SK-N-SH treated with all-trans-retinoic acid at 6 μM for 48 hours (cell line): ENCODE results near the gene CYP27B1.

ENCODE experiments used
- ATAC-seq: fragments of 200-7000 bp; cut with Tn5 transposase; 3 replicates; pipeline ENCODE4 v1.9.1; 2020; ENCODE audit warnings: mild to moderate bottlenecking, moderate library complexity
- ARNTL ChIP-seq: fragments of 450-650 bp; formaldehyde crosslinking; IDR thresholded peaks from 2 replicates; pipeline ENCODE4 v1.5.0; 2020; ENCODE audit warnings: low read depth, mild to moderate bottlenecking, moderate library complexity, borderline replicate concordance
- BACH2 ChIP-seq: fragments of 250-450 bp; sonication (Bioruptor Pico); IDR thresholded peaks from 2 replicates; pipeline ENCODE4 v1.9.0; 2021; ENCODE audit warnings: mild to moderate bottlenecking, borderline replicate concordance
- GLIS3 ChIP-seq: fragments of 250-450 bp; sonication (Bioruptor Pico); IDR thresholded peaks from 2 replicates; pipeline ENCODE4 v1.5.0; 2020; ENCODE audit warnings: mild to moderate bottlenecking, moderate library complexity
- ISL1 ChIP-seq: fragments of 250-450 bp; sonication (Bioruptor Pico); IDR thresholded peaks from 2 replicates; pipeline ENCODE4 v2.1.2; 2022; ENCODE audit warnings: mild to moderate bottlenecking, moderate library complexity
- OSR1 ChIP-seq: fragments of 250-450 bp; sonication (Bioruptor Pico); IDR thresholded peaks from 2 replicates; pipeline ENCODE4 v1.8.0; 2022; ENCODE audit warnings: moderate library complexity, mild to moderate bottlenecking, inconsistent platforms
- RARB ChIP-seq: fragments of 250-450 bp; sonication (Bioruptor Pico); IDR thresholded peaks from 2 replicates; pipeline ENCODE4 v1.8.0; 2021; ENCODE audit warnings: mild to moderate bottlenecking, moderate library complexity
- SNAI2 ChIP-seq: fragments of 250-450 bp; sonication (Bioruptor Pico); IDR thresholded peaks from 2 replicates; pipeline ENCODE4 v1.5.0; 2020; ENCODE audit warnings: mild to moderate bottlenecking, moderate library complexity
- TOX ChIP-seq: fragments of 250-450 bp; sonication (Bioruptor Pico); IDR thresholded peaks from 2 replicates; pipeline ENCODE4 v1.8.0; 2021; ENCODE audit warnings: mild to moderate bottlenecking, moderate library complexity, borderline replicate concordance
- ZFP3 ChIP-seq: fragments of 250-450 bp; sonication (Bioruptor Pico); IDR thresholded peaks from 2 replicates; pipeline ENCODE4 v1.5.0; 2020; ENCODE audit warnings: mild to moderate bottlenecking, moderate library complexity
- ZNF70 ChIP-seq: fragments of 450-650 bp; formaldehyde crosslinking; IDR thresholded peaks from 2 replicates; pipeline ENCODE4 v1.5.0; 2020; ENCODE audit warnings: mild to moderate bottlenecking, moderate library complexity
- ZNF8 ChIP-seq: fragments of 450-650 bp; formaldehyde crosslinking; IDR thresholded peaks from 2 replicates; pipeline ENCODE4 v1.5.0; 2020; ENCODE audit warnings: mild to moderate bottlenecking, moderate library complexity
- TF ChIP-seq, protein P1 (sequence below): fragments of 250-450 bp; sonication (Bioruptor Pico); IDR thresholded peaks from 2 replicates; pipeline ENCODE4 v1.5.1; 2021; ENCODE audit warnings: mild to moderate bottlenecking, moderate library complexity
- TF ChIP-seq, protein P2 (sequence below): fragments of 250-450 bp; sonication (Bioruptor Pico); IDR thresholded peaks from 2 replicates; pipeline ENCODE4 v1.8.0; 2021; ENCODE audit warnings: low read depth, mild to moderate bottlenecking, moderate library complexity, borderline replicate concordance
- TF ChIP-seq, protein P3 (sequence below): fragments of 250-450 bp; sonication (Bioruptor Pico); IDR thresholded peaks from 2 replicates; pipeline ENCODE4 v1.5.0; 2020; ENCODE audit warnings: mild to moderate bottlenecking, moderate library complexity

The CYP27B1 gene

DNA sequence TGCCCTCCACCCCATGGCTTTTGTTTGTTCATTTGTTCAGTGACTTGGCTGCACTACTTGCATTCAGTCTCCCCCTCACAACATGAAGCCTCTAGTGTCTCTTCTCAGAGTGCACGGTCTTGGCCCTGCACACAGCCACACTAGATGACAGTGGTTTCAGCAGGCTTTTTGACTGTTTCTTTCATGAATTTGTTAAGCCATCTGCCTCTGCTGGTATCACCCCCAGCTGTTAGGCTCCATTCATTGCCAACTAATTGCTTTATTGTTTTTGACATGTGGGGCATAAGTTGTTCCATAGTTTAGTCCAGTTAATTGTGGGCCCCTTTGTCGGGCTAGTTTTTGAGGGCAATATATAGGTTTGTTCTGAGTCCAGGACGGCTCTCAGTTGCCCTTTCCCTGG is 54.2 kb downstream of the CYP27B1 start:
- no peak for ATAC-seq
- TF ChIP-seq ISL1 (CRISPR knock-in tag), result no peak
- no peak for TF ChIP-seq SNAI2
- TF ChIP-seq, protein P1, sequence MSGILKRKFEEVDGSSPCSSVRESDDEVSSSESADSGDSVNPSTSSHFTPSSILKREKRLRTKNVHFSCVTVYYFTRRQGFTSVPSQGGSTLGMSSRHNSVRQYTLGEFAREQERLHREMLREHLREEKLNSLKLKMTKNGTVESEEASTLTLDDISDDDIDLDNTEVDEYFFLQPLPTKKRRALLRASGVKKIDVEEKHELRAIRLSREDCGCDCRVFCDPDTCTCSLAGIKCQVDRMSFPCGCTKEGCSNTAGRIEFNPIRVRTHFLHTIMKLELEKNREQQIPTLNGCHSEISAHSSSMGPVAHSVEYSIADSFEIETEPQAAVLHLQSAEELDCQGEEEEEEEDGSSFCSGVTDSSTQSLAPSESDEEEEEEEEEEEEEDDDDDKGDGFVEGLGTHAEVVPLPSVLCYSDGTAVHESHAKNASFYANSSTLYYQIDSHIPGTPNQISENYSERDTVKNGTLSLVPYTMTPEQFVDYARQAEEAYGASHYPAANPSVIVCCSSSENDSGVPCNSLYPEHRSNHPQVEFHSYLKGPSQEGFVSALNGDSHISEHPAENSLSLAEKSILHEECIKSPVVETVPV (CRISPR knock-in tag), result no peak
- no peak for TF ChIP-seq TOX
- no peak for TF ChIP-seq GLIS3 (CRISPR knock-in tag)
- TF ChIP-seq RARB (CRISPR knock-in tag), result no peak
- no peak for TF ChIP-seq BACH2 (CRISPR knock-in tag)
- TF ChIP-seq, protein P2, sequence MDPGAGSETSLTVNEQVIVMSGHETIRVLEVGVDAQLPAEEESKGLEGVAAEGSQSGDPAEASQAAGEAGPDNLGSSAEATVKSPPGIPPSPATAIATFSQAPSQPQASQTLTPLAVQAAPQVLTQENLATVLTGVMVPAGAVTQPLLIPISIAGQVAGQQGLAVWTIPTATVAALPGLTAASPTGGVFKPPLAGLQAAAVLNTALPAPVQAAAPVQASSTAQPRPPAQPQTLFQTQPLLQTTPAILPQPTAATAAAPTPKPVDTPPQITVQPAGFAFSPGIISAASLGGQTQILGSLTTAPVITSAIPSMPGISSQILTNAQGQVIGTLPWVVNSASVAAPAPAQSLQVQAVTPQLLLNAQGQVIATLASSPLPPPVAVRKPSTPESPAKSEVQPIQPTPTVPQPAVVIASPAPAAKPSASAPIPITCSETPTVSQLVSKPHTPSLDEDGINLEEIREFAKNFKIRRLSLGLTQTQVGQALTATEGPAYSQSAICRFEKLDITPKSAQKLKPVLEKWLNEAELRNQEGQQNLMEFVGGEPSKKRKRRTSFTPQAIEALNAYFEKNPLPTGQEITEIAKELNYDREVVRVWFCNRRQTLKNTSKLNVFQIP (CRISPR knock-in tag), result no peak
- TF ChIP-seq ZNF70 (CRISPR knock-in tag), result no peak
- TF ChIP-seq, protein P3, sequence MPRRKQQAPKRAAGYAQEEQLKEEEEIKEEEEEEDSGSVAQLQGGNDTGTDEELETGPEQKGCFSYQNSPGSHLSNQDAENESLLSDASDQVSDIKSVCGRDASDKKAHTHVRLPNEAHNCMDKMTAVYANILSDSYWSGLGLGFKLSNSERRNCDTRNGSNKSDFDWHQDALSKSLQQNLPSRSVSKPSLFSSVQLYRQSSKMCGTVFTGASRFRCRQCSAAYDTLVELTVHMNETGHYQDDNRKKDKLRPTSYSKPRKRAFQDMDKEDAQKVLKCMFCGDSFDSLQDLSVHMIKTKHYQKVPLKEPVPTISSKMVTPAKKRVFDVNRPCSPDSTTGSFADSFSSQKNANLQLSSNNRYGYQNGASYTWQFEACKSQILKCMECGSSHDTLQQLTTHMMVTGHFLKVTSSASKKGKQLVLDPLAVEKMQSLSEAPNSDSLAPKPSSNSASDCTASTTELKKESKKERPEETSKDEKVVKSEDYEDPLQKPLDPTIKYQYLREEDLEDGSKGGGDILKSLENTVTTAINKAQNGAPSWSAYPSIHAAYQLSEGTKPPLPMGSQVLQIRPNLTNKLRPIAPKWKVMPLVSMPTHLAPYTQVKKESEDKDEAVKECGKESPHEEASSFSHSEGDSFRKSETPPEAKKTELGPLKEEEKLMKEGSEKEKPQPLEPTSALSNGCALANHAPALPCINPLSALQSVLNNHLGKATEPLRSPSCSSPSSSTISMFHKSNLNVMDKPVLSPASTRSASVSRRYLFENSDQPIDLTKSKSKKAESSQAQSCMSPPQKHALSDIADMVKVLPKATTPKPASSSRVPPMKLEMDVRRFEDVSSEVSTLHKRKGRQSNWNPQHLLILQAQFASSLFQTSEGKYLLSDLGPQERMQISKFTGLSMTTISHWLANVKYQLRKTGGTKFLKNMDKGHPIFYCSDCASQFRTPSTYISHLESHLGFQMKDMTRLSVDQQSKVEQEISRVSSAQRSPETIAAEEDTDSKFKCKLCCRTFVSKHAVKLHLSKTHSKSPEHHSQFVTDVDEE (CRISPR knock-in tag), result no peak
- no peak for TF ChIP-seq ARNTL (CRISPR knock-in tag)
- TF ChIP-seq ZFP3 (CRISPR knock-in tag), result no peak
- no peak for TF ChIP-seq ZNF8 (CRISPR knock-in tag)
- TF ChIP-seq OSR1 (CRISPR knock-in tag), result no peak
